A673 (cell line): Measurements from ENCODE around the gene UPK3A.

ENCODE experiments used
- EZH2 ChIP-seq: fragments of 200-600 bp; sonication (generic); IDR thresholded peaks from 2 replicates; pipeline ENCODE4 v1.6.1; 2017; ENCODE audit warnings: borderline replicate concordance, low read depth, mild to moderate bottlenecking, mixed read lengths, antibody characterized with exemption, low read length; ENCODE audit not compliant: poor library complexity, severe bottlenecking
- TF ChIP-seq, protein P1 (sequence below): fragments of 300-800, 200-600 bp; sonication (generic); conservative IDR thresholded peaks from 2 replicates; pipeline ENCODE4 v1.5.1; 2017; ENCODE audit warnings: low read depth, mild to moderate bottlenecking, antibody characterized with exemption, low read length, moderate library complexity, mixed read lengths

DNA sequence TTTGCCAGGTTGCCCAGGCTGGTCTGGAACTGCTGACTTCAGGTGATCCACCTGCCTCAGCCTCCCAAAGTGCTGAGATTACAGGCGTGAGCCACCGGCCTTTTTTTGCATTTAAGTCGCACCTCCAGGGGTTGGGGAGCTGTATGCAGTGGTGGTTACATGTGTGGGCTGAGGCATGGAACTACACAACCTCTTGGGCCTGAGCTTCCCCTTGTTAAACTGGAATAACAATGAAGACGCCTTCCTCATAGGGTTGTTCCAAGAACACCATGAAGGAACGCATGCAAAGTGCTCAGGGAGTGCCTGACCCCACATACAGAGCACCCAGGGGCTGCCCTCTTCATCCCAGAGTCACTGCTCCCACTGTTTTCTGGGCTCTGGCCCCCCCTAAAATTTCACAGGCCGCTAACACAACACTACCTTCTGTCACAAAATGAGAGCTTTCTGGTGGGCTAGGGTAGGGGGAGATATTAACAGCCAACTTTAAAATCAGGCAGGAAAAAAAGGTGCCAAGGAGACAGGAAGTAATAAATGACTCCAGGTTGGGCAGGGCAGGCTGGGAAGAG is 23.7 kb downstream of the UPK3A start:
- TF ChIP-seq, protein P1, sequence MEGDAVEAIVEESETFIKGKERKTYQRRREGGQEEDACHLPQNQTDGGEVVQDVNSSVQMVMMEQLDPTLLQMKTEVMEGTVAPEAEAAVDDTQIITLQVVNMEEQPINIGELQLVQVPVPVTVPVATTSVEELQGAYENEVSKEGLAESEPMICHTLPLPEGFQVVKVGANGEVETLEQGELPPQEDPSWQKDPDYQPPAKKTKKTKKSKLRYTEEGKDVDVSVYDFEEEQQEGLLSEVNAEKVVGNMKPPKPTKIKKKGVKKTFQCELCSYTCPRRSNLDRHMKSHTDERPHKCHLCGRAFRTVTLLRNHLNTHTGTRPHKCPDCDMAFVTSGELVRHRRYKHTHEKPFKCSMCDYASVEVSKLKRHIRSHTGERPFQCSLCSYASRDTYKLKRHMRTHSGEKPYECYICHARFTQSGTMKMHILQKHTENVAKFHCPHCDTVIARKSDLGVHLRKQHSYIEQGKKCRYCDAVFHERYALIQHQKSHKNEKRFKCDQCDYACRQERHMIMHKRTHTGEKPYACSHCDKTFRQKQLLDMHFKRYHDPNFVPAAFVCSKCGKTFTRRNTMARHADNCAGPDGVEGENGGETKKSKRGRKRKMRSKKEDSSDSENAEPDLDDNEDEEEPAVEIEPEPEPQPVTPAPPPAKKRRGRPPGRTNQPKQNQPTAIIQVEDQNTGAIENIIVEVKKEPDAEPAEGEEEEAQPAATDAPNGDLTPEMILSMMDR = no peak
- no peak for TF ChIP-seq EZH2
